ENCODE data around the gene RGS17. TPM values are rescaled to one million over a fixed set of nuclear protein-coding genes. Genes with fewer than 3 reads are reported as not detected.

RGS17 gene
- total RNA-seq, 1 donor from 2014 or later: 8.0 TPM

GRCh38 chr6:153058909-153059308 is 72.2 kb downstream of the RGS17 start:
- H3K4me3 ChIP-seq (ENCODE audit: low read depth, low read length): no peak overlapping the region
- no peak for TF ChIP-seq CTCF (conservative IDR thresholded peaks at IDR 0.05; ENCODE audit: low read depth, low read length)
- DNase-seq (ENCODE audit: low read depth): no peak

GRCh38 chr6:153058291-153058690 is 72.8 kb downstream of the RGS17 start:
- no peak overlapping the region for H3K4me3 ChIP-seq (ENCODE audit: low read depth, low read length)
- TF ChIP-seq CTCF (conservative IDR thresholded peaks at IDR 0.05; ENCODE audit: low read depth, low read length): no peak
- no peak for DNase-seq (ENCODE audit: low read depth)

- no peak overlapping the region for H3K4me3 ChIP-seq (ENCODE audit: low read depth, low read length)
- no peak for TF ChIP-seq CTCF (conservative IDR thresholded peaks at IDR 0.05; ENCODE audit: low read depth, low read length)
- DNase-seq (ENCODE audit: low read depth): no peak
Observed at GRCh38 chr6:153056308-153056707, 74.8 kb downstream of the RGS17 start.

- TF ChIP-seq CTCF (conservative IDR thresholded peaks at IDR 0.05; ENCODE audit: low read depth, low read length): no peak
- H3K4me3 ChIP-seq (ENCODE audit: low read depth, low read length): no peak overlapping the region
- no peak for DNase-seq (ENCODE audit: low read depth)
Observed at GRCh38 chr6:153051801-153052200, 79.3 kb downstream of the RGS17 start.

- no peak overlapping the region for H3K4me3 ChIP-seq (ENCODE audit: low read depth, low read length)
- no peak for DNase-seq (ENCODE audit: low read depth)
- TF ChIP-seq CTCF (conservative IDR thresholded peaks at IDR 0.05; ENCODE audit: low read depth, low read length): no peak
Observed at GRCh38 chr6:153048631-153049030, 82.5 kb downstream of the RGS17 start.

GRCh38 chr6:153047386-153047785 is 83.7 kb downstream of the RGS17 start:
- no peak overlapping the region for H3K4me3 ChIP-seq (ENCODE audit: low read depth, low read length)
- no peak for TF ChIP-seq CTCF (conservative IDR thresholded peaks at IDR 0.05; ENCODE audit: low read depth, low read length)
- DNase-seq (ENCODE audit: low read depth): no peak

GRCh38 chr6:153045271-153045670 is 85.8 kb downstream of the RGS17 start:
- no peak for DNase-seq (ENCODE audit: low read depth)
- TF ChIP-seq CTCF (conservative IDR thresholded peaks at IDR 0.05; ENCODE audit: low read depth, low read length): no peak
- H3K4me3 ChIP-seq (ENCODE audit: low read depth, low read length): no peak overlapping the region
